ENCODE data around the gene CAPN9. TPM values are rescaled to one million over a fixed set of nuclear protein-coding genes. Genes with fewer than 3 reads are reported as not detected.
"Not testable (repeated sequence)": the region's sequence is repeated elsewhere in the genome, so short reads cannot be mapped to it uniquely, and the experiment has no call there.

CAPN9 gene
- total RNA-seq, 1 donor from 2014 or later = not detected

- intact Hi-C loops (cut with micrococcal nuclease) = not testable (repeated sequence)
These were observed 20.8 kb downstream of the CAPN9 start for GRCh38 chr1:230767859-230768612.

DNA sequence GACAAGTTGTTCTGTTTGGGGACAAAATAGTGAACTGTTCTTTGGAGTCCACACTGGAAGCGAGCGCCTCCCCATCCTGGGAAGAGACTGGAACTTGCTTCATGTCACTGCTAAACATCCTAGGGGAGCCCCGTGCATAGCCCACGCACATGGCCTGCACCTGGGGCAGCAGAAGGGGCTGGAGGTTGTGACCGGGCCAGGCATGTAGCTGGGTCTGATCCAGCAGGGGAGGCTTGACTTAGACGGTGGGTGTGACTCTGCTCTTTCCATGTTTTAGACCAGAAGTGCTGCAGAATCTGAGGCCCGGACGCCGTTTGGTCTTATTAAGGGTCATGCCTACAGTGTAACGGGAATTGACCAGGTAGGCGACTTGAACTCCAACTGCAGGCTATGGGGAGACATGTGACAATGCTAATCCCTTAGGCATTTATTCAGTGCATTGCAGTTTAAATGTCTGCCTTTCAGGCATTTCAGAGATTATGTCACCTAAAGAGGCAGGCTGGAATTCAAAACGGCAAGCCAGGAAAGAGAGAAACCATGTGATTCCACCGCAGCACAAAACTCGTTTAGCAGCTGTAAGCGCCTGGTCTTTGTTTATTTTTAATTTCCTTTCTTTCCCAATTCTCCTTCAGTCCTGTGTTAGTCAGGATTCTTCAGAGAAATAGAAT is 21.8 kb downstream of the CAPN9 start:
- intact Hi-C loops (cut with micrococcal nuclease) = no loop called here

- intact Hi-C loops (cut with micrococcal nuclease) = no loop called here
These were observed 23.1 kb downstream of the CAPN9 start for GRCh38 chr1:230770317-230770716.

- intact Hi-C loops (cut with micrococcal nuclease) = no loop called here
These were observed 24.7 kb downstream of the CAPN9 start for GRCh38 chr1:230771773-230772354.

- intact Hi-C loops (cut with micrococcal nuclease) = no loop called here
These were observed 25.5 kb downstream of the CAPN9 start for GRCh38 chr1:230772457-230773395.

GRCh38 chr1:230773396-230774033 is 26.3 kb downstream of the CAPN9 start:
- intact Hi-C loops (cut with micrococcal nuclease) = no loop called here

GRCh38 chr1:230778916-230779590 is 31.9 kb downstream of the CAPN9 start:
- intact Hi-C loops (cut with micrococcal nuclease) = no loop called here

GRCh38 chr1:230781131-230781530 is 33.9 kb downstream of the CAPN9 start:
- intact Hi-C loops (cut with micrococcal nuclease) = no loop called here

- intact Hi-C loops (cut with micrococcal nuclease) = no loop called here
These were observed 34.4 kb downstream of the CAPN9 start for GRCh38 chr1:230781594-230781993.

GRCh38 chr1:230784163-230784562 is 37.0 kb downstream of the CAPN9 start:
- intact Hi-C loops (cut with micrococcal nuclease) = no loop called here

DNA sequence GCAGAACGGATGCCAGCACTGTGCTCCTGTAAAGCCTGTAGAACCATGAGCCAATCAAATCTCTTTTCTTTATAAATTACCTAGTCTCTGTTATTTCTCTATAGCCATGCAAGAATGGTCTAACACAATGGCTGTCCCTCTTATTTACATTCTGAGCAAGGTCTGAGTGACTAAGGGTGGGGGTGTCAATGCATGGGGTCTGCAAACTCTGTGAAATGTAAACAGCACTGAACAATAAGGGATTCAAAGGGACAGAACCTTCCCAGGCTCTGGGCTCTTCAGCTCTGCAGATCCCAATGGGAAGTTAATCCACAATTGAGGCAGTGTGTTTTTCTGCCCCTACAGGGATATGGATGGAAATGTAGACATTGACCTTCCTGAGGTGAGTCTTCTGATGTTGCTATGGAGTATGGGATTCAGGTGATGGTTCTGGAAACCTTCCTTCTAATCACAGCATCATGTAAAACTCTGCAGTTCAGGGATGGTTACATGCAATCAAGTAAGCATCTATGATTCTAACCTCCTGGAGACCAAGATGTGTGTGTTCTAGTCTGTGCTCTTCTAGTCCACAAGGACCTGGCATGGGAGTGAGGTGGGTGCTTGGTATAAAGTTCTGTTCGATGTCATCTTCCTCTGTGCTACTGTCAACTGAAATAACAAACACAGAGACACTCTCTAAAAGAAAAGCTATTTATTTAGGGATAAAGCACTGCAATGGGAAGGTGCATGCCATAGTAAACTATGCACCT is 38.6 kb downstream of the CAPN9 start:
- intact Hi-C loops (cut with micrococcal nuclease) = no loop called here

DNA sequence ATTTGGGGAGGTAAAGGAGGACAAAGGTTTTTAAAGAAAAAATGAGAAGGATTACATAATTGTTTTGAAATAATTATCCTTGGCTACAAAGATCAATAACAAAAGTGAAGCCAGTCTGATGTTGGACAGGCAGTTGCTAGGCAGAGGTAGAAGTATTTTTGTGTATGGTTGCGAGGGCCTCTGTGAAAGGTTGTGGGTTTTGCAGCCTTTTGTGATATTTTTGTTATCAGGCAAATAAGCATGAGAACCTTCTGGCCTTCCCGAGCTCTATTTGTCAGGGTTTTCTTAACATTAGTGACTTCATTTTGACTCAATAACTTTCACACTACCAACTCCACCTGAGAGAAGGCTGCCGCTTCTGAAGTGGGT is 39.2 kb downstream of the CAPN9 start:
- intact Hi-C loops (cut with micrococcal nuclease) = no loop called here

DNA sequence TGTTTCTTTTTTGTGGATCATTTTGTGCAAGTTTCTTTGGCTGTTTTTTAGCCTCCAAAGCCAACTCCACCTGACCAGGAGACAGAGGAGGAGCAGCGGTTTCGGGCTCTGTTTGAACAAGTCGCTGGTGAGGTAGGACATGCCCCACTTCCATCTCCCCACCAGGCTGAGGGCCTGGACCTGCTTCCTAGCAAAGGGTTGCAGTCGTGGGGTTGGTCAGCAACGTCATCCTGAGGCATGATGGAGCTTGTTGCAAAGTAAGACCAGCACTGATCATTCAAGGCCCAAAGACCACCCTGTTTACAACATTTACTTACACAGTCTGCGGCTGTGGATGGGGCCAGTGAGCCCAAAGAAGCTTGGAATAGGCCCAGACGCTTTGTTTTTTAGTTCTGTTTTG is 40.3 kb downstream of the CAPN9 start:
- intact Hi-C loops (cut with micrococcal nuclease) = no loop called here

DNA sequence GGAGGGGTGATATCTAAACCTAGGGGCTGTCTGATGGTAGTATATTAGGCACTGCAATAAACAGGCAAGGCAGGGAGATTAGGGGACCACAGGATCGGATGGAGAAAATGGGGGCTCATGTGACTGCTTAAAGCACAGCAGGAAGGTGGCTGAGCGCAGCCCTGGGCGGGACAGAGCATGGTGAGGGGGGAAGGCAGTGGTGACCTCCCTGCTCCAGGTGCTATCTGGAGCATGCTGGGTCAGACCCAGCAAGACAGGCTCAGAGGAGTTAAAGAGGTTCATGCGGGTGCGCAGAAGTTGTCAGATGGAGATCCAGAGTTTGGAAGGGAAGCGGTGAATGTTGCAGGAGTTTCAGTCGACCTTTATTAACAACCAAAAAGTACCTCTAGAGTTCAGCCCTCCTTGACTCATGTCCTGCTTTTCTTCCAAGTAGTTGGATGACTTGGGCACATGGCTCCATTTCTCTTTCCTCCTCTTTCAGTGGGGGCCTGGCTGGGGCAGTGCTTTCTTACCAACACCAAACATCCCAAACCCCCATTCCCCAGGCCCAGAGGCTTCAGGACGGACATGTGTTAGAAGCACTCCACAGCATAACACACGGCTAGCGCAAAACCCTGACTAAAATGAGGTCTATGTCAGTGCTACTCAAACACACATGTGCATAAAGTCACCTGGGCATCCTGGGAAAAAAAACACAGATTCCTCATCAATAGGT is 41.5 kb downstream of the CAPN9 start:
- intact Hi-C loops (cut with micrococcal nuclease) = no loop called here

GRCh38 chr1:230790026-230790425 is 42.8 kb downstream of the CAPN9 start:
- intact Hi-C loops (cut with micrococcal nuclease) = no loop called here

DNA sequence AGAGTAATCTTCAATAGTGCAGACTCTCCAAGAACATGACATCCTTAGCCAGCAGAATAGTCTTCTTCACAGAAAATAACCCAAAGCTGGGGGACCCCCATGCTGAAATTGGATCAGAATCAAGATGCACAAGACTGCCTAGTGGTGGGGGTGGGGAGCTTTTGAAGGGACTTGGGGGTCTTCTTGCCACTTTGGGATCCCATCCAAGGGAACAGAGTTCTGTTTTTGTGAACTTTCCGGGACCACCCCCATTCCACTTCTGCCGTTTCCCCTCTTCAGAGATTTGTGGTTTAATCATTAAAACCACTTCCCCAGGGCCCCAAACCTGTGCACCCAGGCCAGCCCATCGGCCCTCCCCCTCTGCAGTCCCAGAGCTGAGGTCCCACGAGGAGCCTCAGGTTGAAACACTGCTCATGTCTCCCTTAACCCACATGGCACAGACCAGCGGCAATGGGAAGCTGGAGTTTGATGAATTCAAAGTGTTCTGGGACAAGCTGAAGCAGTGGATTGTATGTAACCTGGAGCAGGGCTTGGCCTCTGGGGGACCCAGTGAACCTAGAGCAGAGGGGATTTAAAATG is 44.9 kb downstream of the CAPN9 start:
- intact Hi-C loops (cut with micrococcal nuclease) = no loop called here

- intact Hi-C loops (cut with micrococcal nuclease) = no loop called here
These were observed 45.7 kb downstream of the CAPN9 start for GRCh38 chr1:230792691-230793462.

DNA sequence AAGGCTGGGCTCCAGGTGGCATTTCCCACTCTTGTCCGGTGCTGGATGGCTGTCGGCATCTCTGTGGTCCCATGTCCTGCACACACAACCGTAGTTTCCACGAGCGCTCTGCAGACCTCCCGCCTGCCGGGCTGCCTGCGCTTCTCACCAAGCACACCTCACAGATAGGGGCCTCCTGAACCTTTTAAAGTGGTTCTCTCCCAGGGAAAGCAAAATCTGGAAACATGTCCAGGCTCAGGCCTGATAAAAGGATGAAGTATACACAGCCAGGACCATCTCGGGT is 46.2 kb downstream of the CAPN9 start:
- intact Hi-C loops (cut with micrococcal nuclease) = no loop called here
